Measurements from ENCODE around the gene EYA4. TPM values are rescaled to one million over a fixed set of nuclear protein-coding genes. Genes with fewer than 3 reads are reported as not detected.

The EYA4 gene
- total RNA-seq, 1 experiment from 2014 or later: 6.1 TPM

DNA sequence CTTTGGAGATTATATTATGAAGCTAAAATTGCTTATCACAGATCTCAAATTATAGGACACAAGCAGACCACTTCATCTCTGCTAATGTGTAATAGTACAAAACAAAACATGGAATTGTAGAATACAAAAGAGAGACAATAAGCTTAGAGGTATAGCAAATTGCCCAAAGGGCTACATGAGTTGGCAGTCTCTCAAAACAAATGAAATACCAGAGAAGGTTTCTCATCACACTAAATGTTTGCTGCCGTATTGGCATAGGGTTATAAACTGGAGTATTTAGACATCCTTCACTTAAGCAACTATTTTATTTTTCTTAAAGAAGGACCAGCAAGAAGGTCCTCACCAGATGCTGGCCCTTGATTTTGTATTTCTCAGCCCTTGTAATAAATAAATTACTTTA lies 5.9 kb upstream of the EYA4 start:
- Histone ChIP-seq H3K27me3 (no peaks in the 10 kb centered on the region), H3K36me3 (no peaks in the 10 kb centered on the region)
- no peak for DNase-seq

DNA sequence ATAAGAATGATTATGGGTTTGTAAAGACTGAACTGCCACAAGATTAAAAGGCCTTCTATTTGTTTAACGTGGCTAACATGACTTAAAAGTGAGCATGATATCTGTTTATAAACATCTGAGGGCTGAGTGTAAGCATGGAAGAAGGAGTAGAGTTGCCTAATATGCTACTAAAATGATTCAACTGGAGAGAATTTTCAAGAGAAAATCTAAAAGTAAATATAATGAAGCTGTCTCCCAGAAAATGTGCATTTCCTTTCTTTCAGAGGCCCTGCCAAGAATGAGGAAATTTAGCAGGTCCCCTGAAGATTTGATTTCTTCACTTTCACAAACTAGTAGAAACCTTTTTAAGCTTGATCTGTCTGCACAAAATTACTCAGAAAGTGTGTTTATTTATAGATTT lies 4.2 kb upstream of the EYA4 start:
- Histone ChIP-seq H3K27me3 (no peaks in the 10 kb centered on the region), H3K9me3 (no peaks in the 10 kb centered on the region; the same call in 1 of the 2 replicates), H3K4me3 (no peak overlapping the region), H3K36me3 (no peaks in the 10 kb centered on the region)
- DNase-seq: peak; percentile 14

More for the DNA sequence above, 5.9 kb upstream of the EYA4 start:
- Histone ChIP-seq H3K9me3 (no peaks in the 10 kb centered on the region; the same call in 1 of the 2 replicates), H3K4me3 (no peak overlapping the region)

DNA sequence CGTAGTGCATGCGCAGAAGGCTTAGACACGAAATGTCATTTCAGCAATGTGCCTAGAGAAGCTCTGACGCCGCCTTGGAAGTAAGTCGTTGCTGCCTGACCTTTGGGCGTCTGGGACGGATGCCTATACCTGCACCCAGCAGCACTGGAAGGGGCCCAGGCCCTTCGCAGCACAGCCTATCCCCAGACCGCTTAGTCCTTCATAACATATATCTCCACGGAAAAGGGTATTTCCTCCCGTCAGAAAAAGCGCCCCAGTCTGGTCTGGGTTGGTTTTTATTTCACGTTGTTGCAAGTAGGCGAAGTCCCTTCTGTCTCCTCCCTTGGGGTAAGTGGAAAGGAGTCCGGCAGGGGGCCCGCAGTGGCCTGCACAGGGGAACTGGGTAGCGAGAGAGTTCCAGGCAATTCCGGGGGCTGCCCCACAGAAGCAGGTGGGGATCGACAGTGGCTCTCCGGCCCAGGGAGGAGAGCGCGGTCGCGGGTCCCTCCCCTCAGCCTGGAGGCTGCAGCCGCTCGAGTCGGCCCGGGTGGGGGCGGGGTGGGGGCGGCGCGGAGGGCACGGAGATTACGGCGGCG lies 559 bp upstream of the EYA4 start:
- H3K4me3 ChIP-seq: peak overlapping the region; percentile 65
- peak; percentile 69 for DNase-seq
- H3K9me3 ChIP-seq: no peaks in the 10 kb centered on the region
- no peaks in the 10 kb centered on the region for H3K36me3 ChIP-seq
- no peaks in the 10 kb centered on the region for H3K27me3 ChIP-seq

GRCh38 chr6:133241901-133242636 lies 912 bp downstream of the EYA4 start:
- no peaks in the 10 kb centered on the region for H3K36me3 ChIP-seq
- peak overlapping the region; percentile 65 for H3K4me3 ChIP-seq
- no peaks in the 10 kb centered on the region for H3K27me3 ChIP-seq
- peak; percentile 52 for DNase-seq
- H3K9me3 ChIP-seq: no peaks in the 10 kb centered on the region

GRCh38 chr6:133242637-133243585 lies 1.8 kb downstream of the EYA4 start:
- peak; percentile 58 for DNase-seq
- H3K27me3 ChIP-seq: no peaks in the 10 kb centered on the region
- peak overlapping the region; percentile 65 for H3K4me3 ChIP-seq

DNA sequence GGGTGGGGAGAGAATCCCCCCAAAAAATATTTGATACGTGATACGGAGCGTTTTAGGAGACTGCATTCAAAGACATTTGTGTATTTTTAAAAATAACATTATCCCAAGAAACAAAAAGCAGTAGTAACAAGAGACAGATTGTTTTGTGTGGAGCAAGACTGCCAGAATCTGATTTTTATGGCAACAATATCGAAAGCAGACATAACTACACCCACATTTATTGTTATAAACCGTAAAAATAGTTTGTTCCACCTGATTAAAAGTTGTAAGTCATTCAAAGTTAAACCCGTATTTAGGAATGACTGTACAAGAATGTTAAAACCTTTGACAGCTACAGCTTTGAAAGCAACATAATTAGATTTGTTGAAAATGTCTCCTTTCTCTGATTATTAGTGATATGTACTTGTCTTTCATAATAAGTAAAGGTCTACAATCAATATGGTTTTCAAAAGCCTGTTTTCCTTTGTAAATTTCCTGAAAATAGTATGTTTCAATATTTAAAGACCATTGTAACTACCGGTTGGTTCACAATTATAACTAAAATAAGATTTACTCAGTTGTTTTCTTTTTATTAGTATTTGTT lies 2.7 kb downstream of the EYA4 start:
- H3K4me3 ChIP-seq: peak overlapping the region; percentile 65

More at GRCh38 chr6:133242637-133243585, 1.8 kb downstream of the EYA4 start:
- H3K9me3 ChIP-seq: no peaks in the 10 kb centered on the region
- H3K36me3 ChIP-seq: peaks cover 1% of the 10 kb centered on the region; the same call in 1 of the 2 replicates

DNA sequence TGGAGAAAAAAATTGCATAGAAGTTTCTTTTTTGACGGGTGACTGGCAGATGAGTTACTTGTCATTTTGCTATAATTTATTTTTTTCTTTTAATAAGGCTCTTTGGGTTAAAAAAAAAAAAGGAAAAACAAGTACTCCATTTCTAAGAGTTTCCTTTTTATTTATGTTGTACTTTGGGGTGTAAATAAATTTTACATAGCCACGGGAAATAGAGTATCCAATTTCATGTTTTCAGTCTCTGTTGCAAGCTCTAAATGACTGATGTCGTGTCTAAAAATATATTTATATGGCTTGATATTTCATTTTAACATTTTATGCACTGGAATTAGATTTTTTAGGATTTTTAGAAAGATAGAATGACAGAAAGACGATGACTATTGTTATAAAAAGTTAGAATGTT lies 3.4 kb downstream of the EYA4 start:
- DNase-seq: no peak
- H3K36me3 ChIP-seq: peaks cover 3% of the 10 kb centered on the region; the same call in 1 of the 2 replicates
- H3K27me3 ChIP-seq: no peaks in the 10 kb centered on the region
- H3K9me3 ChIP-seq: no peaks in the 10 kb centered on the region
- peak overlapping the region; percentile 65 for H3K4me3 ChIP-seq

More for the DNA sequence above, 2.7 kb downstream of the EYA4 start:
- Histone ChIP-seq H3K36me3 (peaks cover 3% of the 10 kb centered on the region; the same call in 1 of the 2 replicates), H3K27me3 (no peaks in the 10 kb centered on the region), H3K9me3 (no peaks in the 10 kb centered on the region)
- DNase-seq: no peak

DNA sequence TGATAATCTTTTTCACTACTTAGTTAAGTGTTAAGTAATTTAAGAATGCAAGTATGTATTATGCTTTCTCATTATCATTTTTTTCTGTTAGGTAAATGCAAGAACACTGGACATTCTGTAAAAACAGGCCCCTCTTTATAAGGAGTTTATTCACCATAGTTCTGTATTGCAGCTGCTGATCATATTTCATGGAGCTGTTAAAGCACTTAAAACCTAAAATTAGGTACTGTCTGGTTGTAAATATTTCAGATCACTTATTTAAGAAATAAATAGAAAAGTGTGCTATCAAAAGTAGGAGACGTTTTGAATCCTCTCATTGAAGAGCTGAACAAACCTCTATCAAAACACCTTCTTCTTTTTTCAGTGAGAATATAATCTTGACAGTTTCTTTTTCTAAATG lies 3.9 kb downstream of the EYA4 start:
- DNase-seq: no peak
- H3K27me3 ChIP-seq: no peaks in the 10 kb centered on the region
- peak overlapping the region; percentile 65 for H3K4me3 ChIP-seq
- H3K36me3 ChIP-seq: peaks cover 3% of the 10 kb centered on the region; the same call in 1 of the 2 replicates
- H3K9me3 ChIP-seq: no peaks in the 10 kb centered on the region

DNA sequence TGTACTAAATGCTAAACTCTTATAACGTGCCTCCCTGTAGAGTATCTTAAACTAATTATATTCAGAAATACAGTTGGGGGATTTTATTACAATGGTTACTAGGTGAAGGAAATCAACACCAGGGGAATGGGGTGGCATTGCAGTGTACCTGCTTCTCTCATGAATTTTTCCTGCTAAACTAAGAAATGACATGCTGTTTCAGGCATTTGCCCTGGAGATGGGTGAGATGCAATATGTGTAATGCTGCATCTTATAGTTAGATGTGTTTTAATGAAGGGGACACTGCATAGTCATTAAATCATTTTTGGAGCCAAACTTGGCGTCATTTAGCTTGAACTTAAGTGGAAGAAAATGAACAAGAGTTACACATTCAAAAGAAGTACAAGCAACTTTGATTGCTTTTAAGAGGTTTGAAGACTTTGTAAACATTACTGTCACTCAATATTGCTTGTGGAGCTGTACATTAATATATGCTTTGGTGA lies 4.3 kb downstream of the EYA4 start:
- H3K9me3 ChIP-seq: no peaks in the 10 kb centered on the region
- peaks cover 3% of the 10 kb centered on the region; the same call in 1 of the 2 replicates for H3K36me3 ChIP-seq
- no peak for DNase-seq
- H3K4me3 ChIP-seq: peak overlapping the region; percentile 65
- H3K27me3 ChIP-seq: no peaks in the 10 kb centered on the region

DNA sequence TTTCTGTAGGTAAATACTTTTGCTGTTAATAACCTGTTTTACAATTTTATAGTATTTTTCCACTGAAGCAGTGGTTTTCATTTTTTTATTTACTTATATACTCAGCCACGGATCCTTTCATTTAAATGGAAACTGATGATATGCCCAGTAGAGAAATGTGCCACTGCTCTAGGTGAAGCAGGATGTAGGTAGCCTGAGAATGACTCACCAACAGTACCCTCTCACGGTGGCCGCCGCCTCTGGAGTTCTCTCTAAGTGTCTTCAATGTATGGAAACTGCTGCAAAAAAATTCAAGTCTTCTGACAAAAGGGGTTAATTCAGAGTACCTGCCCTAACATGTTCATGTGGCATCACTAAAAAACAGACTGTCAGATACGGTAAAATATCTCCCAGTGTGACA lies 6.4 kb downstream of the EYA4 start:
- Histone ChIP-seq H3K27me3 (no peaks in the 10 kb centered on the region), H3K36me3 (peaks cover 3% of the 10 kb centered on the region; the same call in 1 of the 2 replicates), H3K9me3 (no peaks in the 10 kb centered on the region), H3K4me3 (no peak overlapping the region)
- DNase-seq: no peak

GRCh38 chr6:133248241-133249001 lies 7.3 kb downstream of the EYA4 start:
- no peak for DNase-seq
- Histone ChIP-seq H3K4me3 (no peak overlapping the region), H3K9me3 (no peaks in the 10 kb centered on the region), H3K36me3 (peaks cover 3% of the 10 kb centered on the region; the same call in 1 of the 2 replicates), H3K27me3 (no peaks in the 10 kb centered on the region)

DNA sequence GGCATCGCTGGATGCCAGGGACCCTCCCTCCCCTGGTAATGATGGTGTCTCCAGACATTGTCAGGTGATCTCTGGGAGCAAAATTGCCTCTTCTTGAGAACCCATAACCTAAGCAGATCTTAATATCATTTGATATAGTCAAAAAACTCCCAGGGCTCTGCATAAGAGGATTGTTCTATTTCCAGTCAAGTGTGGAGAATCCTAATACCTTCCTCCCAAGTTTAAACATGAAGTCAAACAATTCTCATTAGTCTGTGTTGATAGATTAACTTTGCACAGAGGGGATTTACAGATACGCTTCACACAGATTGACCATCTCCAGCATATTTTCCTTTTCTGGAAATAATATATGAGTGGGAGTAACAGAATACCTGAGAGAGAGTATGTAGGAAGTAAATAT lies 10.5 kb downstream of the EYA4 start:
- no peaks in the 10 kb centered on the region for H3K27me3 ChIP-seq
- no peaks in the 10 kb centered on the region for H3K9me3 ChIP-seq
- peaks cover 7% of the 10 kb centered on the region; the same call in 1 of the 2 replicates for H3K36me3 ChIP-seq
- DNase-seq: no peak
- H3K4me3 ChIP-seq: no peak overlapping the region

DNA sequence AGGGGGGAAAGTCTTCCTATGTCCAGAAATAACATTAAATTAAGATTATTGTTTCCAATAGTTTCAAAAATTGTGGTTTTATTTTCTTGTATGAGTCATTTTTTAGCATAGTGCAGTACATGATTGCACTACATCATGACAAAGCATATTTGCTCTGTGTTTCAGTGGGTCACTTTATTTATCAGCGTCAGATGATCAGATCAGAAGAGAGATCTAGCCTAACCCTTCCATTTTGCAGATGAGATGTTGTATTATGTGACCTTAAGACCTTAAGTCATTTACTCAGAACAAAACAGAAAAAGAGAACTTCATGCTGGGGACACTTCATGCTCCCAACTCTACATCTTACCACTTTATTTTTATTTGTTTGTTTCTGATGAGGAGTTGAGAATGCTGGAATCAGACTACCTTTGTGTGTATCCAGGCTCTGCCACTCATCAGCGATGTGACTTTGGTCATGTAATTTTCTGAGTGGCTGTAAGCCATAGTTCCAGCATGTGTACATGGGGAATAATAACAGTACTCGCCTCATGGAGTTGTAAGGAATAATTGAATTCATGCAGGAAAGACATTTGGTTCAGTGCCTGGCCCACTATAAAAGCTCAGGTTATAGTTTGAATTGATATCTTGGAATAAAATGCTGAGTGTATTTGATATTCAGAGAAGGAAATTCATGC lies 13.5 kb downstream of the EYA4 start:
- H3K9me3 ChIP-seq: no peaks in the 10 kb centered on the region
- no peaks in the 10 kb centered on the region for H3K27me3 ChIP-seq
- H3K36me3 ChIP-seq: peaks cover 4% of the 10 kb centered on the region; the same call in 1 of the 2 replicates
- no peak overlapping the region for H3K4me3 ChIP-seq
- no peak for DNase-seq

DNA sequence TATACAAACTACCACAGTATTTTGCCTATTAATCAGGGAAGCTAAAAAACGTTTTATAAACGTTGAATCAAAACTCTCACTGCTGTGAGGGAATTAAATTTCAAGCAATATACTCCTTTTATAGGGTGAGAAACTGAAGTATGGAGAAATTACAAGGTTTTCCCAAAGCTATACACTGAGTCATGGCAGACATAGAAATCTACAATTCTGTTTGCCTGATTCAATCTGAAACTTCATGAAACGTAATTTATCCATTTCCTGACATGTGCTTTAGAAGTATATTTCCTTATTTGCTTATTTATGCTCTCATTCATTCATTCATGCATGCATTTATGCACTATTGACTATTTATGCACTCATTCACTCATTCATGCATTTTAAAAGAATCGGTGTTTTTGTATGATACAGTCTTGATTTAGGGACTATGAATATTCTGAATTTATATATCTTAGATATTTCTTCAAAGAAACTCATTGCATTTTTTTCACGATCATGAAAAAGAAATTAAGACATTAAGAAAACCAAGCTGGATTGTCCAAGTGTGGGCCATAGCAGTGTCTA lies 16.5 kb downstream of the EYA4 start:
- H3K9me3 ChIP-seq: no peaks in the 10 kb centered on the region
- H3K4me3 ChIP-seq: no peak overlapping the region
- no peak for DNase-seq
- H3K36me3 ChIP-seq: peaks cover 4% of the 10 kb centered on the region; the same call in 1 of the 2 replicates
- no peaks in the 10 kb centered on the region for H3K27me3 ChIP-seq

DNA sequence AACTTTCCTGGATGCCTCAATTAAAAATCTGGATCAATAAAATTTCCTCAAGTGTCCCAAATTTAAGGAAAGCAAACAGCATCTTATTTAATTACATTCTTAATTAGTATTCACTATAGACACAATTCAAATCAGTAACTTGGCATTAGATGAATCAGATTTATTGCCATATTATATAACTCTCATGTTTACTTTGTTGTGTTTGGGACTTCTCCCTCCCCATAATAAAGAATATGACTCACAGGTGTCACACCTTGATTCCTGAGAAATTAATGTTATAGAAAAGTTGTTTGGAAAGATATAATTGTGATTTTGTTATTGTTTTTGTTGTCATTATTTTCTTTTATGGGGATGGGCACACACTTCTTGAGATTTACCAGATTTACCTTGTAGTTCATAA lies 18.4 kb downstream of the EYA4 start:
- Histone ChIP-seq H3K36me3 (no peaks in the 10 kb centered on the region), H3K9me3 (no peaks in the 10 kb centered on the region), H3K27me3 (no peaks in the 10 kb centered on the region), H3K4me3 (no peak overlapping the region)
- DNase-seq: no peak
